Smooth muscle cell (in vitro differentiated cells): ENCODE data around the gene MATN1. TPM values are rescaled to one million over a fixed set of nuclear protein-coding genes. Genes with fewer than 3 reads are reported as not detected.

Source experiments
- DNase-seq: peaks from one replicate; lab custom pipeline; 2025; ENCODE audit not compliant: unreplicated experiment; lab: John Stamatoyannopoulos, UW
- H2AFZ ChIP-seq: fragments of 200-600 bp; sonication (generic); 2 replicates; pipeline ENCODE4 v1.6.0; 2016; ENCODE audit warnings: antibody characterized with exemption, low read depth, mild to moderate bottlenecking
- H3F3A ChIP-seq: fragments of 200-600 bp; sonication (generic); 2 replicates; pipeline ENCODE4 v1.6.0; 2017; ENCODE audit warnings: antibody characterized with exemption, low read depth
- H3K27ac ChIP-seq: fragments of 200-600 bp; sonication (generic); 2 replicates; pipeline ENCODE4 v1.5.1; 2016; ENCODE audit warnings: low read depth, mild to moderate bottlenecking
- H3K27me3 ChIP-seq: fragments of 200-600 bp; sonication (generic); 2 replicates; pipeline ENCODE4 v1.6.1; 2016; ENCODE audit warnings: low read depth, mild to moderate bottlenecking
- H3K36me3 ChIP-seq: fragments of 200-600 bp; sonication (generic); 2 replicates; pipeline ENCODE4 v1.5.1; 2016; ENCODE audit warnings: low read depth
- H3K4me1 ChIP-seq: fragments of 200-600 bp; sonication (generic); 2 replicates; pipeline ENCODE4 v1.5.1; 2016; ENCODE audit warnings: low read depth
- H3K4me2 ChIP-seq: fragments of 200-600 bp; sonication (generic); 2 replicates; pipeline ENCODE4 v1.6.0; 2016; ENCODE audit warnings: mild to moderate bottlenecking
- H3K4me3 ChIP-seq: fragments of 200-600 bp; sonication (generic); 2 replicates; pipeline ENCODE4 v1.5.1; 2016; ENCODE audit warnings: mild to moderate bottlenecking
- H3K79me2 ChIP-seq: fragments of 200-600 bp; sonication (generic); 2 replicates; pipeline ENCODE4 v1.6.0; 2016; ENCODE audit warnings: low read depth, mild to moderate bottlenecking
- H3K9ac ChIP-seq: fragments of 200-600 bp; sonication (generic); 2 replicates; pipeline ENCODE4 v1.6.0; 2016; ENCODE audit warnings: low read depth
- H3K9me3 ChIP-seq: fragments of 200-600 bp; sonication (generic); replicated peaks from 2 replicates; pipeline ENCODE4 v1.5.1; 2016; ENCODE audit warnings: low read depth
- H4K20me1 ChIP-seq: fragments of 200-600 bp; sonication (generic); 2 replicates; pipeline ENCODE4 v1.6.0; 2016; ENCODE audit warnings: low read depth
- CTCF ChIP-seq: fragments of 200-600 bp; sonication (generic); IDR thresholded peaks from 2 replicates; pipeline ENCODE4 v1.5.1; 2017; ENCODE audit warnings: borderline replicate concordance, mild to moderate bottlenecking, antibody characterized with exemption; ENCODE audit not compliant: insufficient read depth, poor library complexity, severe bottlenecking
- WGBS: methylation state at CpG from one replicate; pipeline ENCODE4 v1.1.7; 2016; ENCODE audit warnings: low lambda C conversion rate; 5-methylcytosine and 5-hydroxymethylcytosine counted together
- polyA plus RNA-seq: library from polyadenylated mRNA; unstranded; fragments of >200 nt; fragmentation: Nextera tagmentation; extraction: Ambion mirVana; gene quantifications from 2 replicates; pipeline ENCODE4 v1.2.1, GENCODE V29; 2016
- total RNA-seq: library from RNA; depleted of rRNA; stranded (reverse); fragments of >200 nt; gene quantifications from 2 replicates; pipeline ENCODE4 v1.2.3, GENCODE V29; 2014

MATN1 gene
- total and polyA plus RNA-seq, 2 experiments from 2014 or later: 0.40 to 2.0 TPM

- TF ChIP-seq CTCF: no peak
- Histone ChIP-seq H3K79me2 (no peaks in the 10 kb centered on the region), H3K9me3 (no peaks in the 10 kb centered on the region), H2AFZ (no peak overlapping the region), H3K4me2 (no peak overlapping the region), H4K20me1 (no peaks in the 10 kb centered on the region), H3K9ac (no peak overlapping the region), H3K4me3 (no peak overlapping the region), H3K27me3 (no peaks in the 10 kb centered on the region), H3K36me3 (no peaks in the 10 kb centered on the region), H3F3A (no peaks in the 10 kb centered on the region), H3K4me1 (peaks cover 13% of the 10 kb centered on the region), H3K27ac (peak overlapping the region; percentile 23)
- DNase-seq: no peak
- WGBS: 70% methylated on average over 5 of the region's 5 CpGs
Measured at GRCh38 chr1:30764396-30764795, 41.0 kb upstream of the MATN1 start.

GRCh38 chr1:30763651-30764248 is 40.4 kb upstream of the MATN1 start:
- no peak overlapping the region for H3K4me3 ChIP-seq
- no peaks in the 10 kb centered on the region for H4K20me1 ChIP-seq
- no peak overlapping the region for H3K9ac ChIP-seq
- H3K79me2 ChIP-seq: no peaks in the 10 kb centered on the region
- WGBS: 57% methylated on average over 10 of the region's 10 CpGs
- no peak for DNase-seq
- H2AFZ ChIP-seq: no peak overlapping the region
- H3K27ac ChIP-seq: peak overlapping the region; percentile 28
- no peaks in the 10 kb centered on the region for H3K27me3 ChIP-seq
- H3K4me2 ChIP-seq: no peak overlapping the region
- no peaks in the 10 kb centered on the region for H3F3A ChIP-seq
- no peaks in the 10 kb centered on the region for H3K36me3 ChIP-seq
- no peaks in the 10 kb centered on the region for H3K9me3 ChIP-seq
- peaks cover 13% of the 10 kb centered on the region for H3K4me1 ChIP-seq
- no peak for TF ChIP-seq CTCF

- Histone ChIP-seq H3K4me2 (no peak overlapping the region), H3K9me3 (no peaks in the 10 kb centered on the region), H3K27ac (peak overlapping the region; percentile 28), H3K4me3 (no peak overlapping the region), H3K36me3 (no peaks in the 10 kb centered on the region), H3K27me3 (no peaks in the 10 kb centered on the region), H2AFZ (no peak overlapping the region), H3K9ac (no peak overlapping the region), H3K4me1 (peaks cover 13% of the 10 kb centered on the region), H3K79me2 (no peaks in the 10 kb centered on the region), H3F3A (no peaks in the 10 kb centered on the region), H4K20me1 (no peaks in the 10 kb centered on the region)
- no peak for TF ChIP-seq CTCF
- WGBS: 77% methylated on average over 7 of the region's 7 CpGs
- no peak for DNase-seq
Measured at GRCh38 chr1:30762930-30763650, 39.7 kb upstream of the MATN1 start.
